BJ (cell line): ENCODE data around the gene IFT57. TPM values are rescaled to one million over a fixed set of nuclear protein-coding genes. Genes with fewer than 3 reads are reported as not detected.

Experiments
- CTCF ChIA-PET: fragments of 350-600 bp; formaldehyde crosslinking; extraction: SDS; loops from one replicate; lab custom pipeline; 2021; ENCODE audit warnings: antibody characterized with exemption, inconsistent platforms; lab: Yijun Ruan, JAX
- POLR2A ChIA-PET: fragments of 300-600 bp; sonication (Branson Sonifier 250); formaldehyde crosslinking; extraction: SDS; loops from one replicate; lab custom pipeline; 2021; ENCODE audit warnings: antibody characterized with exemption; lab: Charles Lee
- DNase-seq: peaks from one replicate; pipeline ENCODE4 v3.0.0-alpha.2; 2011; ENCODE audit warnings: low read depth
- H3K27me3 ChIP-seq: 2 replicates; pipeline ENCODE4 v1.6.0; 2011; ENCODE audit warnings: low read length; ENCODE audit not compliant: control insufficient read depth, insufficient read depth
- H3K36me3 ChIP-seq: 2 replicates; pipeline ENCODE4 v1.5.1; 2011; ENCODE audit warnings: low read length; ENCODE audit not compliant: control insufficient read depth, insufficient read depth
- H3K4me3 ChIP-seq: 2 replicates; pipeline ENCODE4 v1.5.1; 2011; ENCODE audit warnings: low read depth, mild to moderate bottlenecking, control low read depth, low read length
- polyA plus RNA-seq: library from polyadenylated mRNA; depleted of rRNA; stranded (reverse); fragments of >200 nt; gene quantifications from 2 replicates; pipeline ENCODE4 v1.2.3, GENCODE V29; 2011
- TF ChIP-seq, protein P1 (sequence below): IDR thresholded peaks from 2 replicates; pipeline ENCODE4 v1.5.1; 2011; ENCODE audit warnings: low read depth, mild to moderate bottlenecking, control low read depth, inconsistent platforms, low read length, moderate library complexity; ENCODE audit not compliant: insufficient read depth

The IFT57 gene
- polyA plus RNA-seq, 1 experiment: 32.1 TPM

DNA sequence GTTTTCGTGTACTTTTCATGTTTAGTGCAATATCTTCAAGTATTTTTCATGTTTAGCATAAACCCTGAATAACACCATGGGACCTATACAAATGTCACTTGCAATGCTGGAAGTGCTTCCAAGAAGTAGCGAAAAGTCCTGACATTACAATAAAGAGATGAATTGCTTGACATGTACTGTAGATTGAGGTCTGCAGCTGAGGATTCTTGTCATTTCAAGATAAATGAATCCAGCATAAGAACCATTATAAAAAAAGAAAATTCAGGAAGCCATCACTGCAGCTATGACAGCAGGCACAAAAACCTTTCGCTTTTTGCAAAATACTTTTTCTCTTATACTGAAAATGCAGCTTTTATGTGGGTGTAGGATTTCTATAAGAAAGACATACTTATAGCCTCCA is 37.4 kb downstream of the IFT57 start:
- ChIA-PET POLR2A (no interaction called here), CTCF (interaction anchor here (0.7 kb wide), 1 partner anchor 27 kb away, joined by 3 read pairs; no protein-coding TSS in a partner anchor)
- no peak for DNase-seq
- Histone ChIP-seq H3K27me3 (no peaks in the 10 kb centered on the region), H3K4me3 (no peak overlapping the region), H3K36me3 (no peaks in the 10 kb centered on the region)
- TF ChIP-seq, protein P1, sequence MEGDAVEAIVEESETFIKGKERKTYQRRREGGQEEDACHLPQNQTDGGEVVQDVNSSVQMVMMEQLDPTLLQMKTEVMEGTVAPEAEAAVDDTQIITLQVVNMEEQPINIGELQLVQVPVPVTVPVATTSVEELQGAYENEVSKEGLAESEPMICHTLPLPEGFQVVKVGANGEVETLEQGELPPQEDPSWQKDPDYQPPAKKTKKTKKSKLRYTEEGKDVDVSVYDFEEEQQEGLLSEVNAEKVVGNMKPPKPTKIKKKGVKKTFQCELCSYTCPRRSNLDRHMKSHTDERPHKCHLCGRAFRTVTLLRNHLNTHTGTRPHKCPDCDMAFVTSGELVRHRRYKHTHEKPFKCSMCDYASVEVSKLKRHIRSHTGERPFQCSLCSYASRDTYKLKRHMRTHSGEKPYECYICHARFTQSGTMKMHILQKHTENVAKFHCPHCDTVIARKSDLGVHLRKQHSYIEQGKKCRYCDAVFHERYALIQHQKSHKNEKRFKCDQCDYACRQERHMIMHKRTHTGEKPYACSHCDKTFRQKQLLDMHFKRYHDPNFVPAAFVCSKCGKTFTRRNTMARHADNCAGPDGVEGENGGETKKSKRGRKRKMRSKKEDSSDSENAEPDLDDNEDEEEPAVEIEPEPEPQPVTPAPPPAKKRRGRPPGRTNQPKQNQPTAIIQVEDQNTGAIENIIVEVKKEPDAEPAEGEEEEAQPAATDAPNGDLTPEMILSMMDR: no peak

DNA sequence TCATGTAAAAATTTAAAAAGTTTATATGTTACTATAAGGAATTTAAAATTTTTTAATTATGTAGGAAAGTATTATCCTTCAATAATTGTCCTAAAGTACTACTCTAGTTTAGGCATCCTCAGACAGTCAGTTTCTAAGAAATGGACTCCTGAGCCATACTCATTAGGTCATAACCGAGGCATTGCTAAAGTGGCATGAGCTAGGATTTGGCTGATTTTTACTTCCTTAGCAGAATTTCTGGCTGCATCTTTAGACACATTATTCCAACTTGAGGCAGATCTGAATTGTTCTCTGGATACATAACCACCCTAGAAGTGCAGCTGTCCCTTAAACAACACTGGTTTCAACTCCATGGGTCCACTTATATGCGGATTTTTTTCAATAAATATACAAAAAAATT is 38.3 kb downstream of the IFT57 start:
- Histone ChIP-seq H3K36me3 (no peaks in the 10 kb centered on the region), H3K4me3 (no peak overlapping the region), H3K27me3 (no peaks in the 10 kb centered on the region)
- ChIA-PET POLR2A (no interaction called here), CTCF (no interaction called here)
- TF ChIP-seq, protein P1: no peak
- no peak for DNase-seq

DNA sequence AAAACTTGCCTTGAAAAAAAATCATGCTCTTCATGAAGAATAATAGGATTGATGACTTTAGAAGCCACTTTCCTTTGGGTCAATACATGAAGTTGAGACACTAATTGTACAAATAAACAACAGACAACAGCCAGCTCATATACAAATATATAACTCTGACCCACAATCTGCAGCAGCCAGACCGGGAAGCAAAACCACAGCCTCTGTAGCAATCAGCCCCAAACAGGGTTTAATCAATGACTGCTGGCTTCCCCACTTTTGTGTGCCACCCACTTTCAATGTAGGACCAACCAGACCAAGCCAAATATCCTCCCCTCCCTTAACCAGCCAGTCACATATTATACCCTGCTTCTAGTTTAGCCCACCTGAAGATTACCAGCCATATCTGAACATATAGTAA is 39.0 kb downstream of the IFT57 start:
- POLR2A ChIA-PET: no interaction called here
- CTCF ChIA-PET: no interaction called here
- no peak for DNase-seq
- Histone ChIP-seq H3K27me3 (no peaks in the 10 kb centered on the region), H3K4me3 (no peak overlapping the region), H3K36me3 (no peaks in the 10 kb centered on the region)
- TF ChIP-seq, protein P1: no peak

GRCh38 chr3:108182339-108182738 is 39.9 kb downstream of the IFT57 start:
- Histone ChIP-seq H3K4me3 (no peak overlapping the region), H3K36me3 (no peaks in the 10 kb centered on the region), H3K27me3 (no peaks in the 10 kb centered on the region)
- no peak for DNase-seq
- ChIA-PET POLR2A (no interaction called here), CTCF (no interaction called here)
- TF ChIP-seq, protein P1: no peak

DNA sequence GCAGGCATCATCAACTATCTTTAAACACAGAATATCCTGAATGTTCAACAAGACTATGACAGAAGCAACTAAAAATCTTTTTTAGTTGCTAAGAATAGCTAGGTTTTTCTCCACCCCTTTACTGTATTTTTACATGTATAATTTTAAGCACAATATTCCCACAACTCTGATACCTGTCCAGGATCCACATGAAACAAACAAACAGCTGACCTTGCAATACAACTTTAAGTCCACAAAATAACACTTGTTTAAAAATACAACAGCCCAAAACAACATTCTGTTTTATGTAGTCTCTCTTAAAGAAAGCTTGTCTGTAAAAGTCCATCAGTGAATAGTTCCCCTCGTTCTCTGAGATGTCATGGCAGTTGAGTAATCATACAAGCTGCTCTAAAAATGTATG is 41.1 kb downstream of the IFT57 start:
- CTCF ChIA-PET: interaction anchor here (0.7 kb wide), 1 partner anchor 27 kb away, joined by 3 read pairs; no protein-coding TSS in a partner anchor

More for the DNA sequence above, 41.1 kb downstream of the IFT57 start:
- TF ChIP-seq, protein P1: no peak
- Histone ChIP-seq H3K36me3 (no peaks in the 10 kb centered on the region), H3K27me3 (no peaks in the 10 kb centered on the region), H3K4me3 (no peak overlapping the region)
- POLR2A ChIA-PET: no interaction called here
- no peak for DNase-seq
